Peyer's patch (tissue), 4 donors: ENCODE measurements around the gene YWHAE. TPM values are rescaled to one million over a fixed set of nuclear protein-coding genes. Genes with fewer than 3 reads are reported as not detected.

Experiments
- DNase-seq, 3 donors: peaks; one replicate each; pipeline ENCODE4 v3.0.0-alpha.2; 2017 to 2019
- H3K27ac ChIP-seq, 4 donors: fragments of 200-600 bp; sonication (generic); one replicate each; pipeline ENCODE4 v1.5.1; 2016 to 2019
- H3K27me3 ChIP-seq, 2 donors: fragments of 200-600 bp; sonication (generic); one replicate each; pipeline ENCODE4 v1.5.1; 2019
- H3K36me3 ChIP-seq, 3 donors: fragments of 200-600 bp; sonication (generic); one replicate each; pipeline ENCODE4 v1.5.1; 2016 to 2019
- H3K4me1 ChIP-seq, 4 donors: fragments of 200-600 bp; sonication (generic); one replicate each; pipeline ENCODE4 v1.5.1; 2016 to 2019
- H3K4me3 ChIP-seq, 4 donors: fragments of 200-600 bp; sonication (generic); 1 replicate in 3 of 4; 2 replicates in 1 of 4; pipeline ENCODE4 v1.5.1; 2016 to 2019; ENCODE audit warnings: mild to moderate bottlenecking in 1 of 4
- H3K9me3 ChIP-seq, 4 donors: fragments of 200-600 bp; sonication (generic); one replicate each; pipeline ENCODE4 v1.5.1; 2016 to 2019; ENCODE audit warnings: mild to moderate bottlenecking in 1 of 4
- CTCF ChIP-seq, 6 experiments: fragments of 450-650 bp in 4 of 6; fragments of 200-600 bp in 2 of 6; sonication (generic) in 1 of 6; IDR thresholded peaks; one replicate each; pipeline ENCODE4 v1.5.1; 2017 to 2019; ENCODE audit warnings: antibody characterized with exemption in 6 of 6, mild to moderate bottlenecking in 3 of 6, moderate library complexity in 1 of 6
- POLR2A ChIP-seq, 2 donors: fragments of 450-650 bp; IDR thresholded peaks; one replicate each; pipeline ENCODE4 v1.5.1; 2017; ENCODE audit warnings: antibody characterized with exemption in 2 of 2, mild to moderate bottlenecking in 2 of 2, moderate library complexity in 2 of 2
- total RNA-seq, 4 donors: library from RNA; depleted of rRNA; stranded (reverse); fragments of >200 nt; gene quantifications; one replicate each; pipeline ENCODE4 v1.1.0, GENCODE V29; 2016

YWHAE gene
- total RNA-seq, 4 donors from 2014 or later: 317 to 474 (median 395) TPM

GRCh38 chr17:1431631-1432104 lies 31.6 kb upstream of the YWHAE start:
- Histone ChIP-seq H3K36me3 (peaks cover 0 to 40% (median 0%) of the 10 kb centered on the region in 3 donors), H3K27ac (no peak overlapping the region), H3K4me3 (no peak overlapping the region), H3K9me3 (no peaks in the 10 kb centered on the region), H3K27me3 (no peaks in the 10 kb centered on the region), H3K4me1 (peaks cover 0 to 24% (median 0%) of the 10 kb centered on the region in 4 donors)
- TF ChIP-seq CTCF (IDR thresholded peaks at IDR 0.05): no peak
- no peak for TF ChIP-seq POLR2A (IDR thresholded peaks at IDR 0.05)
- DNase-seq: no peak

- Histone ChIP-seq H3K4me3 (no peak overlapping the region), H3K27ac (no peak overlapping the region), H3K9me3 (no peaks in the 10 kb centered on the region), H3K27me3 (no peaks in the 10 kb centered on the region), H3K36me3 (peaks cover 0 to 70% (median 0%) of the 10 kb centered on the region in 3 donors), H3K4me1 (peaks cover 0 to 5% (median 0%) of the 10 kb centered on the region in 4 donors)
- DNase-seq: no peak
- no peak for TF ChIP-seq CTCF (IDR thresholded peaks at IDR 0.05)
- no peak for TF ChIP-seq POLR2A (IDR thresholded peaks at IDR 0.05)
These were observed 23.6 kb upstream of the YWHAE start for GRCh38 chr17:1423456-1424135.

- no peak overlapping the region for H3K4me3 ChIP-seq
- no peaks in the 10 kb centered on the region for H3K27me3 ChIP-seq
- no peaks in the 10 kb centered on the region for H3K4me1 ChIP-seq
- no peak for TF ChIP-seq POLR2A (IDR thresholded peaks at IDR 0.05)
- no peak for TF ChIP-seq CTCF (IDR thresholded peaks at IDR 0.05)
- H3K9me3 ChIP-seq: no peaks in the 10 kb centered on the region
- no peak for DNase-seq
- peaks cover 0 to 70% (median 0%) of the 10 kb centered on the region in 3 donors for H3K36me3 ChIP-seq
- H3K27ac ChIP-seq: no peak overlapping the region
These were observed 22.9 kb upstream of the YWHAE start for GRCh38 chr17:1422885-1423284.

GRCh38 chr17:1421470-1421869 lies 21.4 kb upstream of the YWHAE start:
- H3K36me3 ChIP-seq: peaks cover 0 to 71% (median 0%) of the 10 kb centered on the region in 3 donors
- TF ChIP-seq CTCF (IDR thresholded peaks at IDR 0.05) (no peak), POLR2A (IDR thresholded peaks at IDR 0.05) (no peak)

GRCh38 chr17:1420981-1421380 lies 21.0 kb upstream of the YWHAE start:
- no peaks in the 10 kb centered on the region for H3K9me3 ChIP-seq
- no peaks in the 10 kb centered on the region for H3K4me1 ChIP-seq
- H3K4me3 ChIP-seq: no peak overlapping the region
- DNase-seq: no peak
- TF ChIP-seq CTCF (IDR thresholded peaks at IDR 0.05) (no peak), POLR2A (IDR thresholded peaks at IDR 0.05) (no peak)
- no peaks in the 10 kb centered on the region for H3K27me3 ChIP-seq
- peaks cover 0 to 71% (median 0%) of the 10 kb centered on the region in 3 donors for H3K36me3 ChIP-seq
- H3K27ac ChIP-seq: no peak overlapping the region

More at GRCh38 chr17:1421470-1421869, 21.4 kb upstream of the YWHAE start:
- DNase-seq: no peak
- no peaks in the 10 kb centered on the region for H3K4me1 ChIP-seq
- H3K27ac ChIP-seq: no peak overlapping the region
- no peak overlapping the region for H3K4me3 ChIP-seq
- no peaks in the 10 kb centered on the region for H3K27me3 ChIP-seq
- no peaks in the 10 kb centered on the region for H3K9me3 ChIP-seq
